HCT116 (cell line): ENCODE measurements around the gene KIN. TPM values are rescaled to one million over a fixed set of nuclear protein-coding genes. Genes with fewer than 3 reads are reported as not detected.

ENCODE experiments used
- ATAC-seq: fragments of 200-7000 bp; cut with Tn5 transposase; 2 replicates; pipeline ENCODE4 v1.9.1; 2020; ENCODE audit warnings: mild to moderate bottlenecking, moderate library complexity
- BruUV-seq: library from RNA; stranded (reverse); fragments of 400-500 nt; replicated peaks from 2 replicates; lab custom pipeline; 2021; lab: Mats Ljungman, UMichigan
- CTCF ChIA-PET: fragments of 300-600 bp; sonication (Branson Sonifier 250); formaldehyde crosslinking; loops from one replicate; lab custom pipeline; 2021; ENCODE audit warnings: antibody characterized with exemption; lab: Charles Lee
- POLR2A ChIA-PET: fragments of 300-600, 350-600 bp; sonication (Branson Sonifier 250); formaldehyde crosslinking; loops from one replicate; lab custom pipeline; 2021; ENCODE audit warnings: antibody characterized with exemption; lab: Charles Lee
- RAD21 ChIA-PET, 2 experiments: fragments of 300-600 bp; sonication (Branson Sonifier 250); formaldehyde crosslinking; loops; one replicate each; lab custom pipeline; 2023; ENCODE audit warnings: low total read pairs in 2 of 2; ENCODE audit not compliant: uncharacterized antibody in 2 of 2, unreplicated experiment in 2 of 2, low non-redundant PET in 1 of 2; lab: Charles Lee
- DNase-seq: peaks from one replicate; pipeline ENCODE4 v3.0.0-alpha.2; 2010; ENCODE audit warnings: low read depth, low spot score
- H2AFZ ChIP-seq: fragments of 200-600 bp; shearing (Covaris generic), sonication (generic); 2 replicates; pipeline ENCODE4 v1.6.1; 2017; ENCODE audit warnings: low read depth, mixed run types, mixed read lengths, antibody characterized with exemption, low read length; ENCODE audit not compliant: poor library complexity, severe bottlenecking
- H3K27ac ChIP-seq: 2 replicates; pipeline ENCODE4 v1.5.1; 2012; ENCODE audit warnings: low read depth, low read length
- H3K27me3 ChIP-seq: fragments of 200-600 bp; sonication (generic); 2 replicates; pipeline ENCODE4 v1.6.1; 2016; ENCODE audit warnings: mixed run types, low read length, mixed read lengths; ENCODE audit not compliant: insufficient read depth
- H3K36me3 ChIP-seq, 2 experiments: fragments of 200-500 bp in 1 of 2; fragments of 200-600 bp in 1 of 2; sonication (Bioruptor generic) in 1 of 2; sonication (generic) in 1 of 2; 2 replicates each; pipeline versions ENCODE4 v1.5.1 to v1.6.1; 2014 to 2016; ENCODE audit warnings: low read length in 2 of 2, inconsistent platforms in 1 of 2, mixed read lengths in 1 of 2, mixed run types in 1 of 2; ENCODE audit not compliant: insufficient read depth in 2 of 2, control insufficient read depth in 1 of 2
- H3K4me1 ChIP-seq, 2 experiments: fragments of 200-600 bp in 1 of 2; sonication (generic) in 1 of 2; 2 replicates each; pipeline versions ENCODE4 v1.5.1 to v1.6.1; 2012 to 2017; ENCODE audit warnings: low read length in 2 of 2, inconsistent platforms in 1 of 2, mild to moderate bottlenecking in 1 of 2, mixed read lengths in 1 of 2, mixed run types in 1 of 2, moderate library complexity in 1 of 2; ENCODE audit not compliant: insufficient read depth in 2 of 2, control insufficient read depth in 1 of 2
- H3K4me2 ChIP-seq: fragments of 200-600 bp; sonication (generic); 2 replicates; pipeline ENCODE4 v1.6.1; 2017; ENCODE audit warnings: mixed run types, low read length, mixed read lengths
- H3K4me3 ChIP-seq, 2 experiments: fragments of 200-600 bp in 1 of 2; sonication (generic) in 1 of 2; replicated peaks in 1 of 2; 2 replicates each; pipeline ENCODE4 v1.5.1; 2011 to 2016; ENCODE audit warnings: low read length in 2 of 2, control low read depth in 1 of 2, low read depth in 1 of 2, mild to moderate bottlenecking in 1 of 2, mixed read lengths in 1 of 2, mixed run types in 1 of 2
- H3K79me2 ChIP-seq: fragments of 200-600 bp; sonication (generic); 2 replicates; pipeline ENCODE4 v1.6.1; 2017; ENCODE audit warnings: mild to moderate bottlenecking, mixed run types, low read length, moderate library complexity, mixed read lengths; ENCODE audit not compliant: insufficient read depth
- H3K9ac ChIP-seq: fragments of 200-600 bp; sonication (generic); 2 replicates; pipeline ENCODE4 v1.6.1; 2016; ENCODE audit warnings: low read length, mixed read lengths
- H3K9me2 ChIP-seq: fragments of 200-600 bp; sonication (generic), shearing (Covaris generic); 2 replicates; pipeline ENCODE4 v1.6.1; 2017; ENCODE audit warnings: mixed run types, mild to moderate bottlenecking, moderate library complexity; ENCODE audit not compliant: insufficient read depth
- H3K9me3 ChIP-seq, 2 experiments: fragments of 200-500 bp in 1 of 2; fragments of 200-600 bp in 1 of 2; sonication (Bioruptor generic) in 1 of 2; sonication (generic) in 1 of 2; 2 replicates each; pipeline ENCODE4 v1.6.1; 2014 to 2017; ENCODE audit warnings: low read length in 2 of 2, mixed read lengths in 2 of 2, inconsistent platforms in 1 of 2, low read depth in 1 of 2, mild to moderate bottlenecking in 1 of 2, mixed run types in 1 of 2, moderate library complexity in 1 of 2; ENCODE audit not compliant: control insufficient read depth in 1 of 2, insufficient read depth in 1 of 2
- H4K20me1 ChIP-seq: fragments of 200-600 bp; sonication (generic), shearing (Covaris generic); 2 replicates; pipeline ENCODE4 v1.6.1; 2017; ENCODE audit warnings: mixed run types, mild to moderate bottlenecking, moderate library complexity; ENCODE audit not compliant: insufficient read depth
- ATF3 ChIP-seq: IDR thresholded peaks from 2 replicates; pipeline ENCODE4 v1.6.1; 2012
- CBX3 ChIP-seq: IDR thresholded peaks from 2 replicates; pipeline ENCODE4 v1.6.1; 2012; ENCODE audit warnings: low read depth
- CEBPB ChIP-seq: IDR thresholded peaks from 2 replicates; pipeline ENCODE4 v1.6.1; 2012; ENCODE audit warnings: low read depth
- CTCF ChIP-seq, 3 experiments: fragments of 200-600 bp in 1 of 3; sonication (generic) in 1 of 3; IDR thresholded peaks in 2 of 3; conservative IDR thresholded peaks in 1 of 3; 2 replicates each; pipeline ENCODE4 v1.5.1; 2012 to 2017; ENCODE audit warnings: low read depth in 2 of 3, low read length in 2 of 3, antibody characterized with exemption in 1 of 3, borderline replicate concordance in 1 of 3, control low read depth in 1 of 3, mild to moderate bottlenecking in 1 of 3, mixed read lengths in 1 of 3, mixed run types in 1 of 3, moderate library complexity in 1 of 3; ENCODE audit not compliant: insufficient read depth in 1 of 3
- EGR1 ChIP-seq: IDR thresholded peaks from 2 replicates; pipeline ENCODE4 v1.6.1; 2012; ENCODE audit warnings: low read depth
- ELF1 ChIP-seq: IDR thresholded peaks from 2 replicates; pipeline ENCODE4 v1.6.1; 2012; ENCODE audit warnings: low read depth, borderline replicate concordance
- EZH2phosphoT487 ChIP-seq: fragments of 200-600 bp; IDR thresholded peaks from 2 replicates; pipeline ENCODE4 v1.6.1; 2018; ENCODE audit warnings: antibody characterized with exemption, borderline replicate concordance
- FOSL1 ChIP-seq: IDR thresholded peaks from 2 replicates; pipeline ENCODE4 v1.6.1; 2012; ENCODE audit warnings: low read depth
- JUND ChIP-seq: IDR thresholded peaks from 2 replicates; pipeline ENCODE4 v1.6.1; 2012
- MAX ChIP-seq: IDR thresholded peaks from 2 replicates; pipeline ENCODE4 v1.6.1; 2012
- POLR2AphosphoS5 ChIP-seq: IDR thresholded peaks from 2 replicates; pipeline ENCODE4 v1.6.1; 2011; ENCODE audit warnings: mild to moderate bottlenecking, low read depth, low read length, moderate library complexity
- RAD21 ChIP-seq: IDR thresholded peaks from 2 replicates; pipeline ENCODE4 v1.6.1; 2012; ENCODE audit warnings: low read depth, mild to moderate bottlenecking
- REST ChIP-seq: IDR thresholded peaks from 2 replicates; pipeline ENCODE4 v1.6.1; 2012; ENCODE audit warnings: low read depth
- SIN3A ChIP-seq: IDR thresholded peaks from 2 replicates; pipeline ENCODE4 v1.6.1; 2012; ENCODE audit warnings: low read depth
- SP1 ChIP-seq: IDR thresholded peaks from 2 replicates; pipeline ENCODE4 v1.6.1; 2012; ENCODE audit warnings: low read depth
- YY1 ChIP-seq: IDR thresholded peaks from 2 replicates; pipeline ENCODE4 v1.6.1; 2011; ENCODE audit warnings: low read length, low read depth, moderate library complexity, mild to moderate bottlenecking; ENCODE audit not compliant: insufficient replicate concordance; ENCODE audit errors: extremely low read depth
- ZBTB33 ChIP-seq: IDR thresholded peaks from 2 replicates; pipeline ENCODE4 v1.6.1; 2011; ENCODE audit warnings: mild to moderate bottlenecking, low read length, moderate library complexity; ENCODE audit not compliant: insufficient replicate concordance; ENCODE audit errors: extremely low read depth
- ZFX ChIP-seq: fragments of 450-650 bp; IDR thresholded peaks from 2 replicates; pipeline ENCODE4 v1.6.1; 2017
- intact Hi-C: fragments of 100-400 bp; cut with micrococcal nuclease; formaldehyde crosslinking; loops from 2 replicates; pipeline ENCODE4 v1.10.0; 2022
- total RNA-seq: library from RNA; stranded (reverse); gene quantifications from one replicate; pipeline ENCODE4 v1.2.1, GENCODE V29; 2021; ENCODE audit not compliant: unreplicated experiment

Gene KIN
- total RNA-seq, 1 experiment from 2014 or later, result 13.6 TPM

GRCh38 chr10:7818295-7819120 is 30.7 kb upstream of the KIN start, which contains the start of gene TAF3:
Gene TAF3 (plus strand): TSS chr10:7818505. CDS start chr10:7818710, 205 bp downstream.
- H3K79me2 ChIP-seq, result peaks cover 21% of the 10 kb centered on the region
- H3K4me2 ChIP-seq, result peak within 1 kb of the TSS; percentile 93
- no peaks in the 10 kb centered on the region for H3K9me2 ChIP-seq
- no TSS peak for BruUV-seq
- POLR2A ChIA-PET, result interaction anchor here (1.4 to 1.8 kb wide), 2 partner anchors 10 to 31 kb away, joined by 3 to 5 read pairs; partner anchors contain the start of genes ATP5F1C and KIN
- peak within 1 kb of the TSS; percentile 77 for H2AFZ ChIP-seq
- intact Hi-C loops, result loop anchor here (2.0 to 5.0 kb wide), 2 partner anchors 30 to 1536 kb away; partner anchors contain the start of gene ATP5F1C
- H3K9ac ChIP-seq, result peak within 1 kb of the TSS; percentile 77
- CTCF ChIA-PET, result no interaction called here
- H4K20me1 ChIP-seq, result no peaks in the 10 kb centered on the region
- peaks cover 9 to 15% of the 10 kb centered on the region in 2 experiments; a peak in 3 of 4 replicates for H3K4me1 ChIP-seq
- RAD21 ChIA-PET, result no interaction called here
- no peaks in the 10 kb centered on the region for H3K9me3 ChIP-seq
- no peaks in the 10 kb centered on the region; a peak in 1 of 4 replicates for H3K36me3 ChIP-seq
- peak within 1 kb of the TSS; percentile 92 to 96 for H3K4me3 ChIP-seq
- ATAC-seq (peak; percentile 91), DNase-seq (peak; percentile 72)
- H3K27me3 ChIP-seq, result no peaks in the 10 kb centered on the region
- peak within 1 kb of the TSS; percentile 35; the same call in 1 of the 2 replicates for H3K27ac ChIP-seq
- TF ChIP-seq REST (no peak), ATF3 (no peak), ZBTB33 (peak; percentile 25), CEBPB (no peak), MAX (peak; percentile 91), SIN3A (peak; percentile 96), POLR2AphosphoS5 (peak; percentile 92), FOSL1 (no peak), ZFX (no peak), RAD21 (no peak), SP1 (peak; percentile 68), EZH2phosphoT487 (no peak), EGR1 (peak; percentile 62), ELF1 (peak; percentile 65), CBX3 (0 out of 2 replicates have a peak, but pooled peaks have one; percentile 46), YY1 (peak; percentile 98), JUND (0 out of 2 replicates have a peak, but pooled peaks have one; percentile 20), CTCF (IDR thresholded peaks at IDR 0.05 in 2 of 3, conservative IDR thresholded peaks at IDR 0.05 in 1 of 3; ENCODE audit: borderline replicate concordance in 1 of 3, insufficient read depth in 1 of 3, low read depth in 2 of 3, low read length in 2 of 3) (no peak)
